ENCODE data around the gene CASKIN2.
A peak's percentile ranks its signal among the peaks of the same experiment; 100 is the strongest.
"Not testable (repeated sequence)": the region's sequence is repeated elsewhere in the genome, so short reads cannot be mapped to it uniquely, and the experiment has no call there.

Gene CASKIN2

GRCh38 chr17:75544250-75544649 is 28.9 kb upstream of the CASKIN2 start:
- no peak for DNase-seq

GRCh38 chr17:75542728-75543336 is 27.5 kb upstream of the CASKIN2 start:
- DNase-seq: no peak

- no peak for DNase-seq
These were observed 26.9 kb upstream of the CASKIN2 start for GRCh38 chr17:75542229-75542628.

GRCh38 chr17:75540923-75541503 is 25.7 kb upstream of the CASKIN2 start:
- no peak for DNase-seq

GRCh38 chr17:75539967-75540729 is 24.8 kb upstream of the CASKIN2 start:
- no peak for DNase-seq

- DNase-seq: no peak
These were observed 21.0 kb upstream of the CASKIN2 start for GRCh38 chr17:75536366-75536765.

GRCh38 chr17:75535871-75536270 is 20.5 kb upstream of the CASKIN2 start:
- DNase-seq: no peak

GRCh38 chr17:75535119-75535537 is 19.8 kb upstream of the CASKIN2 start:
- peak; percentile 58 for DNase-seq

GRCh38 chr17:75531721-75532072 is 16.4 kb upstream of the CASKIN2 start:
- DNase-seq: no peak

GRCh38 chr17:75530837-75531720 is 15.7 kb upstream of the CASKIN2 start:
- DNase-seq: no peak

GRCh38 chr17:75526555-75527270 is 11.4 kb upstream of the CASKIN2 start:
- DNase-seq: no peak

- DNase-seq: no peak
These were observed 10.6 kb upstream of the CASKIN2 start for GRCh38 chr17:75525806-75526554.

- DNase-seq: peak; percentile 85
These were observed 9.9 kb upstream of the CASKIN2 start, which contains the start of gene LLGL2 for GRCh38 chr17:75524970-75525805. Gene LLGL2 (plus strand): TSS chr17:75525697. CDS start chr17:75543427, 17,730 bp downstream.

GRCh38 chr17:75524269-75524969 is 9.1 kb upstream of the CASKIN2 start:
- no peak for DNase-seq

GRCh38 chr17:75523647-75524046 is 8.3 kb upstream of the CASKIN2 start:
- no peak for DNase-seq

GRCh38 chr17:75521951-75522727 is 6.8 kb upstream of the CASKIN2 start:
- no peak for DNase-seq

GRCh38 chr17:75521290-75521689 is 6.0 kb upstream of the CASKIN2 start:
- DNase-seq: no peak

GRCh38 chr17:75520413-75520812 is 5.1 kb upstream of the CASKIN2 start:
- DNase-seq: not testable (repeated sequence)

GRCh38 chr17:75518983-75519537 is 3.7 kb upstream of the CASKIN2 start:
- DNase-seq: no peak
